HepG2 (cell line): ENCODE results near the gene FNDC3B. TPM values are rescaled to one million over a fixed set of nuclear protein-coding genes. Genes with fewer than 3 reads are reported as not detected.

Experiments used
- SMC3 ChIP-seq: IDR thresholded peaks from 2 replicates; pipeline ENCODE4 v1.6.1; 2011; ENCODE audit warnings: low read length, improper control_type of control experiment
- ZNF407 ChIP-seq: sonication (generic); formaldehyde crosslinking; IDR thresholded peaks from one replicate; pipeline ENCODE4 v1.5.1; 2020; ENCODE audit warnings: mild to moderate bottlenecking, missing genetic modification reagents; ENCODE audit errors: not compliant biosample characterization
- ZNF724P ChIP-seq: sonication (generic); formaldehyde crosslinking; IDR thresholded peaks from 2 replicates; pipeline ENCODE4 v1.8.0; 2022; ENCODE audit warnings: missing genetic modification reagents, borderline replicate concordance
- polyA plus RNA-seq, 8 experiments: library from polyadenylated mRNA; depleted of rRNA in 3 of 8; stranded (reverse) in 7 of 8; unstranded in 1 of 8; fragments of >200 nt; fragmentation: Illumina TruSeq in 4 of 8; extraction: Trizol in 4 of 8; gene quantifications; 2 replicates each; pipeline versions ENCODE4 v1.2.1 to v1.2.3, GENCODE V29; 2011 to 2016; ENCODE audit warnings: low read depth in 4 of 8, missing spikeins in 1 of 8, mixed read lengths in 1 of 8; ENCODE audit not compliant: insufficient read depth in 1 of 8
- total RNA-seq, 5 experiments: library from RNA; depleted of rRNA; stranded (reverse); fragments of >200 nt; fragmentation: Illumina TruSeq; extraction: Trizol; gene quantifications; 2 replicates each; pipeline ENCODE4 v1.2.3, GENCODE V29; 2016; ENCODE audit warnings: low read depth in 1 of 5
- TF ChIP-seq, protein P1 (sequence below): sonication (generic); formaldehyde crosslinking; IDR thresholded peaks from 2 replicates; pipeline ENCODE4 v1.5.1; 2020; ENCODE audit warnings: mild to moderate bottlenecking, missing genetic modification reagents, moderate library complexity

The FNDC3B gene
- total and polyA plus RNA-seq, 2 of the 13 experiments (the other 11 are each of a cell fraction or from before 2014, with no cell fraction given): 74.8 to 103 TPM

GRCh38 chr3:172155897-172156585 lies 116.7 kb downstream of the FNDC3B start (continued):
- TF ChIP-seq, protein P1, sequence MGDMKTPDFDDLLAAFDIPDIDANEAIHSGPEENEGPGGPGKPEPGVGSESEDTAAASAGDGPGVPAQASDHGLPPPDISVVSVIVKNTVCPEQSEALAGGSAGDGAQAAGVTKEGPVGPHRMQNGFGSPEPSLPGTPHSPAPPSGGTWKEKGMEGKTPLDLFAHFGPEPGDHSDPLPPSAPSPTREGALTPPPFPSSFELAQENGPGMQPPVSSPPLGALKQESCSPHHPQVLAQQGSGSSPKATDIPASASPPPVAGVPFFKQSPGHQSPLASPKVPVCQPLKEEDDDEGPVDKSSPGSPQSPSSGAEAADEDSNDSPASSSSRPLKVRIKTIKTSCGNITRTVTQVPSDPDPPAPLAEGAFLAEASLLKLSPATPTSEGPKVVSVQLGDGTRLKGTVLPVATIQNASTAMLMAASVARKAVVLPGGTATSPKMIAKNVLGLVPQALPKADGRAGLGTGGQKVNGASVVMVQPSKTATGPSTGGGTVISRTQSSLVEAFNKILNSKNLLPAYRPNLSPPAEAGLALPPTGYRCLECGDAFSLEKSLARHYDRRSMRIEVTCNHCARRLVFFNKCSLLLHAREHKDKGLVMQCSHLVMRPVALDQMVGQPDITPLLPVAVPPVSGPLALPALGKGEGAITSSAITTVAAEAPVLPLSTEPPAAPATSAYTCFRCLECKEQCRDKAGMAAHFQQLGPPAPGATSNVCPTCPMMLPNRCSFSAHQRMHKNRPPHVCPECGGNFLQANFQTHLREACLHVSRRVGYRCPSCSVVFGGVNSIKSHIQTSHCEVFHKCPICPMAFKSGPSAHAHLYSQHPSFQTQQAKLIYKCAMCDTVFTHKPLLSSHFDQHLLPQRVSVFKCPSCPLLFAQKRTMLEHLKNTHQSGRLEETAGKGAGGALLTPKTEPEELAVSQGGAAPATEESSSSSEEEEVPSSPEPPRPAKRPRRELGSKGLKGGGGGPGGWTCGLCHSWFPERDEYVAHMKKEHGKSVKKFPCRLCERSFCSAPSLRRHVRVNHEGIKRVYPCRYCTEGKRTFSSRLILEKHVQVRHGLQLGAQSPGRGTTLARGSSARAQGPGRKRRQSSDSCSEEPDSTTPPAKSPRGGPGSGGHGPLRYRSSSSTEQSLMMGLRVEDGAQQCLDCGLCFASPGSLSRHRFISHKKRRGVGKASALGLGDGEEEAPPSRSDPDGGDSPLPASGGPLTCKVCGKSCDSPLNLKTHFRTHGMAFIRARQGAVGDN (CRISPR knock-in tag): peak; percentile 45
- no peak for TF ChIP-seq ZNF407 (CRISPR knock-in tag)
- TF ChIP-seq SMC3: no peak
- no peak for TF ChIP-seq ZNF724P (CRISPR knock-in tag)
